ENCODE data around the gene WFDC10B.
"Not testable (repeated sequence)": the region's sequence is repeated elsewhere in the genome, so short reads cannot be mapped to it uniquely, and the experiment has no call there.

The WFDC10B gene

GRCh38 chr20:45735552-45735951 lies 30.7 kb upstream of the WFDC10B start:
- H3K4me3 ChIP-seq (ENCODE audit: low read depth, low read length), result no peak overlapping the region
- no peak for DNase-seq (ENCODE audit: low read depth, low spot score)
- no peak for TF ChIP-seq CTCF (IDR thresholded peaks at IDR 0.05; ENCODE audit: insufficient read depth, low read length, missing control alignments)
- POLR2A ChIA-PET, result no interaction called here
- CTCF ChIA-PET, result interaction anchor here (0.6 to 1.4 kb wide), 2 partner anchors 16 to 35 kb away, joined by 3 to 4 read pairs; no protein-coding TSS in a partner anchor

- no peak for TF ChIP-seq CTCF (IDR thresholded peaks at IDR 0.05; ENCODE audit: insufficient read depth, low read length, missing control alignments)
- ChIA-PET CTCF (no interaction called here), POLR2A (no interaction called here)
- DNase-seq (ENCODE audit: low read depth, low spot score), result no peak
- H3K4me3 ChIP-seq (ENCODE audit: low read depth, low read length), result no peak overlapping the region
These were observed 27.4 kb upstream of the WFDC10B start for GRCh38 chr20:45732199-45732598.

- H3K4me3 ChIP-seq (ENCODE audit: low read depth, low read length), result no peak overlapping the region
- ChIA-PET POLR2A (no interaction called here), CTCF (interaction anchor here (1.6 kb wide), 1 partner anchor 24 kb away, joined by 3 read pairs; no protein-coding TSS in a partner anchor)
- DNase-seq (ENCODE audit: low read depth, low spot score), result no peak
- no peak for TF ChIP-seq CTCF (IDR thresholded peaks at IDR 0.05; ENCODE audit: insufficient read depth, low read length, missing control alignments)
These were observed 22.2 kb upstream of the WFDC10B start for GRCh38 chr20:45727044-45727443.

- no peak for DNase-seq (ENCODE audit: low read depth, low spot score)
- TF ChIP-seq CTCF (IDR thresholded peaks at IDR 0.05; ENCODE audit: insufficient read depth, low read length, missing control alignments), result no peak
- ChIA-PET CTCF (no interaction called here), POLR2A (no interaction called here)
- H3K4me3 ChIP-seq (ENCODE audit: low read depth, low read length), result no peak overlapping the region
These were observed 20.3 kb upstream of the WFDC10B start for GRCh38 chr20:45725134-45725533.

- no peak for TF ChIP-seq CTCF (IDR thresholded peaks at IDR 0.05; ENCODE audit: insufficient read depth, low read length, missing control alignments)
- ChIA-PET POLR2A (no interaction called here), CTCF (no interaction called here)
- no peak for DNase-seq (ENCODE audit: low read depth, low spot score)
- H3K4me3 ChIP-seq (ENCODE audit: low read depth, low read length), result no peak within 1 kb of the TSS
These were observed 17.2 kb upstream of the WFDC10B start, which contains the start of gene SPINT4 for GRCh38 chr20:45722047-45722446. SPINT4 (plus strand) TSS chr20:45722347; CDS start chr20:45722368, 21 bp downstream.

GRCh38 chr20:45716141-45716688 lies 11.4 kb upstream of the WFDC10B start:
- DNase-seq (ENCODE audit: low read depth, low spot score); POLR2A ChIA-PET; CTCF ChIA-PET; H3K4me3 ChIP-seq (ENCODE audit: low read depth, low read length): not testable (repeated sequence)

GRCh38 chr20:45701873-45702272 lies 2.9 kb downstream of the WFDC10B start, which contains the start of gene WFDC13:
WFDC13 (plus strand) TSS chr20:45702038; CDS start chr20:45702124, 86 bp downstream.
- POLR2A ChIA-PET, result no interaction called here

More at GRCh38 chr20:45701873-45702272, 2.9 kb downstream of the WFDC10B start, which contains the start of gene WFDC13:
- no peak within 1 kb of the TSS for H3K4me3 ChIP-seq (ENCODE audit: low read depth, low read length)
- CTCF ChIA-PET, result no interaction called here
- no peak for TF ChIP-seq CTCF (IDR thresholded peaks at IDR 0.05; ENCODE audit: insufficient read depth, low read length, missing control alignments)
- no peak for DNase-seq (ENCODE audit: low read depth, low spot score)

All from AG04449 (cell line).